ENCODE measurements around the gene ZNF558. TPM values are rescaled to one million over a fixed set of nuclear protein-coding genes. Genes with fewer than 3 reads are reported as not detected.

The ZNF558 gene
- total RNA-seq, 2 donors from 2014 or later: 8.1 to 18.9 TPM

DNA sequence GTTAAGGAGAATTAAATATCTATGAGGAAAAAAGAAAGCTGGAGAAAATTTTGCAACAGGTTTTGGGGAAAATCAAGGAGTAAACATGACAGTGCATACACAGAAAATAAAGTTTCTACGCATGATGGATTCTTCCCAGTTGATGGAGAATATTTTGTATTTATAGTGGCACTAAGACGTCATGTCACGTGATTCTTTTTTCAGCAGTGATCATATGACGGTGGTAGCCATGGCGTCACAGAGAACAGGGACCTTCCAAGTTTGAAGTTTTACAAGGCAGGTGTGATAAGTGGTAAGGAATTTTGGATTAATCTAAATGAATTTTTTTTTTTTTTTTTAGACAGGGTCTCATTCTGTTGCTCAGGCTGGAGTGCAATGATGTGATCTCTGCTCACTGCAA is 8.6 kb upstream of the ZNF558 start:
- no peak for TF ChIP-seq CTCF (conservative IDR thresholded peaks at IDR 0.05)
- Mint-ChIP-seq H3K27ac (no peak overlapping the region), H3K36me3 (ENCODE audit: low read depth) (peaks cover 2% of the 10 kb centered on the region), H3K9me3 (peaks cover 91% of the 10 kb centered on the region), H3K4me1 (no peaks in the 10 kb centered on the region), H3K27me3 (ENCODE audit: insufficient read depth) (no peaks in the 10 kb centered on the region), H3K4me3 (no peak overlapping the region)
- no peaks in the 10 kb centered on the region for H3K36me3 ChIP-seq (ENCODE audit: control insufficient read depth, insufficient read depth, low read length)
- no peaks in the 10 kb centered on the region for H3K27me3 ChIP-seq (ENCODE audit: control insufficient read depth, insufficient read depth, low read length, poor library complexity, severe bottlenecking)
- H3K4me3 ChIP-seq (ENCODE audit: low read length): no peak overlapping the region
- no peak overlapping the region for H3K9ac ChIP-seq (ENCODE audit: extremely low read depth, low read length, poor library complexity, severe bottlenecking)
- 84 to 86% methylated on average over 4 to 5 of the region's 5 CpGs for WGBS, 2 experiments (ENCODE audit: insufficient coverage in 1 of 2, insufficient read length in 1 of 2)
- peaks cover 67% of the 10 kb centered on the region for H3K9me3 ChIP-seq (ENCODE audit: control insufficient read depth, low read length)
- no peak for DNase-seq
- H3K27ac ChIP-seq (ENCODE audit: low read depth, low read length): no peak overlapping the region
- H3K4me1 ChIP-seq (ENCODE audit: control insufficient read depth, insufficient read depth, low read length): no peaks in the 10 kb centered on the region

DNA sequence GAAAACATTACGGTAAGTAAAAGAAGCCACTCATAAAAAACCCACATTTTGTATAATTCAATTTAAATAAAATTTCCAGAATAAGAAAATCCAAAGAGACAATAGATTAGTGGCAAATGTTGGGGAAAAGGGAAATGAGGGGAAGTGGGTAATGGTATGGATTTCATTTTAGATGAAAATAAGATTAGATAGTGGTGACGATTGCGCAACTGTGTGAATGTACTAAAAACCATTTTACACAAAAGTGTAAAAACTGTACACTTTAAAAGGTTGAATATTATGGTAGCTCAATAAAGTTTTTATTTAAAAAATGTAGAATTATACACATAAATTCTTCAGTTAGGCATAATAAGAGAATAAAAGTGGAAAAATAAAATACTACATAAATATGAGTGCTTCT is 3.8 kb upstream of the ZNF558 start:
- Histone ChIP-seq H3K36me3 (ENCODE audit: control insufficient read depth, insufficient read depth, low read length) (no peaks in the 10 kb centered on the region), H3K27ac (ENCODE audit: low read depth, low read length) (no peak overlapping the region), H3K9ac (ENCODE audit: extremely low read depth, low read length, poor library complexity, severe bottlenecking) (no peak overlapping the region), H3K4me1 (ENCODE audit: control insufficient read depth, insufficient read depth, low read length) (no peaks in the 10 kb centered on the region), H3K27me3 (ENCODE audit: control insufficient read depth, insufficient read depth, low read length, poor library complexity, severe bottlenecking) (no peaks in the 10 kb centered on the region), H3K4me3 (ENCODE audit: low read length) (no peak overlapping the region), H3K9me3 (ENCODE audit: control insufficient read depth, low read length) (peaks cover 62% of the 10 kb centered on the region)
- 85% methylated on average over 3 of the region's 3 CpGs; no CpG with 5 or more reads in 1 of the 2 experiments for WGBS, 2 experiments (ENCODE audit: insufficient coverage in 1 of 2, insufficient read length in 1 of 2)
- Mint-ChIP-seq H3K9me3 (peaks cover 84% of the 10 kb centered on the region), H3K4me3 (no peak overlapping the region), H3K4me1 (no peaks in the 10 kb centered on the region), H3K27me3 (ENCODE audit: insufficient read depth) (peaks cover 1% of the 10 kb centered on the region), H3K27ac (no peak overlapping the region), H3K36me3 (ENCODE audit: low read depth) (peaks cover 2% of the 10 kb centered on the region)
- no peak for TF ChIP-seq CTCF (conservative IDR thresholded peaks at IDR 0.05)
- no peak for DNase-seq

DNA sequence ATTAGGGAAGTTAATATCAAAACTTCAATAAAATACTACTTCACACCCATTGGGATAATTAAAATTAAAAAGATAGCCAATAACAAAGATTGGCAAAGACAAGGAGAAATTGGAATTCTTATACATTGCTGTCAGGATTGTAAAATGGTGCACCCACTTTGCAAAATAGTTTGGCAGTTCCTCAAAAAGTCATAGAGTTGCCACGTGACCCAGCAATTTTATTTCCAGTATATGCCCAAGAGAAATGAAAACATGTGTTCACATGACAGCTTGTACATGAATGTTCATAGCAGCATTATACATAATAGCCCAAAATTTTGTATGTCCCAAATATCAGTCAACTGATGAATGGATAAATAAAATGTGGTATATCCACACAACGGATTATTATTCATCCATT is 3.3 kb upstream of the ZNF558 start:
- peaks cover 80% of the 10 kb centered on the region for H3K9me3 Mint-ChIP-seq
- Histone ChIP-seq H3K27ac (ENCODE audit: low read depth, low read length) (no peak overlapping the region), H3K4me3 (ENCODE audit: low read length) (no peak overlapping the region), H3K36me3 (ENCODE audit: control insufficient read depth, insufficient read depth, low read length) (no peaks in the 10 kb centered on the region), H3K4me1 (ENCODE audit: control insufficient read depth, insufficient read depth, low read length) (no peaks in the 10 kb centered on the region), H3K9me3 (ENCODE audit: control insufficient read depth, low read length) (peaks cover 57% of the 10 kb centered on the region), H3K9ac (ENCODE audit: extremely low read depth, low read length, poor library complexity, severe bottlenecking) (no peak overlapping the region), H3K27me3 (ENCODE audit: control insufficient read depth, insufficient read depth, low read length, poor library complexity, severe bottlenecking) (no peaks in the 10 kb centered on the region)
- H3K4me3 Mint-ChIP-seq: no peak overlapping the region
- no peaks in the 10 kb centered on the region for H3K4me1 Mint-ChIP-seq
- no peak overlapping the region for H3K27ac Mint-ChIP-seq
- DNase-seq: no peak
- no peak for TF ChIP-seq CTCF (conservative IDR thresholded peaks at IDR 0.05)
- peaks cover 1% of the 10 kb centered on the region for H3K27me3 Mint-ChIP-seq (ENCODE audit: insufficient read depth)
- WGBS, 2 experiments (ENCODE audit: insufficient coverage in 1 of 2, insufficient read length in 1 of 2): 39 to 67% methylated on average over 1 of the region's 2 CpGs
- H3K36me3 Mint-ChIP-seq (ENCODE audit: low read depth): peaks cover 2% of the 10 kb centered on the region

Measured in endodermal cell (in vitro differentiated cells).